Heart right ventricle (tissue), 16 donors: ENCODE results near the gene RXRB. TPM values are rescaled to one million over a fixed set of nuclear protein-coding genes. Genes with fewer than 3 reads are reported as not detected.

Experiments used
- ATAC-seq, 8 donors: fragments of 200-7000 bp; cut with Tn5 transposase; one replicate each; pipeline ENCODE4 v1.9.1; 2020; ENCODE audit warnings: mild to moderate bottlenecking in 8 of 8, moderate library complexity in 8 of 8, moderate number of reproducible peaks in 1 of 8
- DNase-seq, 2 donors: peaks; one replicate each; pipeline ENCODE4 v3.0.0-alpha.2; 2020
- H3K27ac ChIP-seq, 10 donors: fragments of 200-600 bp; sonication (generic) in 2 of 10; one replicate each; pipeline versions ENCODE4 v1.5.0 to v1.8.0; 2020 to 2022; ENCODE audit warnings: mild to moderate bottlenecking in 3 of 10
- H3K27me3 ChIP-seq, 7 donors: fragments of 200-600 bp; one replicate each; pipeline ENCODE4 v1.8.0; 2021 to 2022; ENCODE audit warnings: mild to moderate bottlenecking in 2 of 7
- H3K36me3 ChIP-seq, 9 donors: fragments of 200-600 bp; sonication (generic) in 1 of 9; one replicate each; pipeline versions ENCODE4 v1.5.0 to v1.8.0; 2020 to 2022; ENCODE audit warnings: mild to moderate bottlenecking in 2 of 9
- H3K4me1 ChIP-seq, 9 donors: fragments of 200-600 bp; sonication (generic) in 1 of 9; one replicate each; pipeline versions ENCODE4 v1.5.0 to v1.8.0; 2020 to 2022; ENCODE audit warnings: mild to moderate bottlenecking in 4 of 9
- H3K4me3 ChIP-seq, 10 donors: fragments of 200-600 bp; sonication (generic) in 2 of 10; one replicate each; pipeline versions ENCODE4 v1.5.0 to v1.8.0; 2020 to 2022; ENCODE audit warnings: mild to moderate bottlenecking in 7 of 10, moderate library complexity in 2 of 10
- H3K9me3 ChIP-seq, 11 donors: fragments of 200-600 bp in 10 of 11; sonication (generic) in 2 of 11; one replicate each; pipeline versions ENCODE4 v1.5.0 to v1.8.0; 2013 to 2022; ENCODE audit warnings: mild to moderate bottlenecking in 2 of 11, control low read depth in 1 of 11, moderate library complexity in 1 of 11
- CTCF ChIP-seq, 9 donors: fragments of 200-600 bp; sonication (generic) in 2 of 9; IDR thresholded peaks; one replicate each; pipeline versions ENCODE4 v1.5.0 to v1.8.0; 2021 to 2022; ENCODE audit warnings: antibody characterized with exemption in 9 of 9, mild to moderate bottlenecking in 5 of 9, moderate library complexity in 1 of 9
- WGBS, 2 donors: extraction: QIAGEN DNeasy Blood & Tissue Kit; methylation state at CpG; one replicate each; pipeline ENCODE4 v1.1.7; 2013; ENCODE audit warnings: inconsistent platforms in 1 of 2; 5-methylcytosine and 5-hydroxymethylcytosine counted together
- intact Hi-C, 10 donors: fragments of 100-400 bp; cut with DNase I; formaldehyde crosslinking; loops; one replicate each; pipeline versions ENCODE4 v1.11.1 to v1.14.2; 2022
- polyA plus RNA-seq, 2 donors: library from polyadenylated mRNA; stranded (reverse); fragments of 200-250 nt; gene quantifications; one replicate each; pipeline ENCODE4 v1.2.3, GENCODE V29; 2013
- total RNA-seq, 10 donors: library from RNA; stranded (reverse); fragmentation: NEBNext Ultra II Directional in 3 of 10; extraction: Animal tissue kit (Norgen Biotek cat#: 25700) in 3 of 10; gene quantifications; one replicate each; pipeline versions ENCODE4 v1.2.1 to v1.2.4, GENCODE V29; 2021 to 2023
- donor health status: Arrhythmogenic right ventricular cardiomyopathy.
- donor health status: ischemic (EF 13 %, LVEDD 7.1; RV severe dilation, severe dysfunction).
- donor health status: healthy with polysubstance abuse.
- donor health status: DM: no; HTN: yes; CAD: no.
- donor health status: DM: no; HTN: no; CAD: no.
- donor health status: ischemic (EF 25% LVEDD 6.9; RV normal size, moderate dysfunction).
- donor health status: ischemic (EF 25% LVEDD 5.7; RV mildly dilated, moderate dysfunction).
- donor health status: healthy.
- donor health status: DM: yes; HTN: yes; CAD: no.
- donor health status: Ischemic cardiomyopathy.
- donor health status: ischemic (EF 35%, LVEDD 5.7; RV mildly dilated, moderate dysfunction).
- donor health status: nonischemic (EF 11% LVEDD 7.7; RV severe dilation, severe dysfunction).
- donor health status: DM: yes; HTN: yes; CAD: no.
- donor health status: PGD.
- donor health status: ischemic (EF 29% LVEDD 5.4; RV normal size, mild dysfunction).
- donor health status: nonischemic (EF 23%, LVEDD 6.1; RV moderate dilation, normal function).

Gene RXRB
- total and polyA plus RNA-seq, 12 donors: 22.2 to 40.7 (median 33.2) TPM

- WGBS, 2 donors: 68 to 72% methylated on average over 3 of the region's 3 CpGs
- DNase-seq (no peak), ATAC-seq (no peak)
- intact Hi-C loops: loop anchor here in 1 of 10 donors (5.0 kb wide), 1 partner anchor 215 kb away; no protein-coding TSS in a partner anchor
- TF ChIP-seq CTCF (IDR thresholded peaks at IDR 0.05): no peak
- H3K27ac ChIP-seq: no peak overlapping the region
- H3K36me3 ChIP-seq: no peaks in the 10 kb centered on the region
- H3K4me3 ChIP-seq: no peak overlapping the region
- peaks cover 0 to 18% (median 12%) of the 10 kb centered on the region in 9 donors for H3K4me1 ChIP-seq
- H3K27me3 ChIP-seq: peaks cover 0 to 32% (median 11%) of the 10 kb centered on the region in 7 donors
- no peaks in the 10 kb centered on the region for H3K9me3 ChIP-seq
Observed at GRCh38 chr6:33217681-33218080, 17.2 kb upstream of the RXRB start.

- no peak for ATAC-seq
- intact Hi-C loops: loop anchor here in 1 of 10 donors (5.0 kb wide), 1 partner anchor 215 kb away; no protein-coding TSS in a partner anchor
- H3K27me3 ChIP-seq: peaks cover 0 to 30% (median 11%) of the 10 kb centered on the region in 7 donors
- no peak overlapping the region for H3K4me3 ChIP-seq
- no peak for TF ChIP-seq CTCF (IDR thresholded peaks at IDR 0.05)
- no peaks in the 10 kb centered on the region for H3K9me3 ChIP-seq
- DNase-seq: no peak
- peaks cover 0 to 22% (median 14%) of the 10 kb centered on the region in 9 donors for H3K4me1 ChIP-seq
- 89% methylated on average over 6 of the region's 6 CpGs for WGBS, 2 donors
- H3K36me3 ChIP-seq: peaks cover 0 to under 1% (median 0%) of the 10 kb centered on the region in 9 donors
- H3K27ac ChIP-seq: no peak overlapping the region
Observed at GRCh38 chr6:33217246-33217645, 16.8 kb upstream of the RXRB start.

GRCh38 chr6:33216117-33216649 lies 15.7 kb upstream of the RXRB start:
- no peaks in the 10 kb centered on the region for H3K9me3 ChIP-seq
- intact Hi-C loops: loop anchor here in 1 of 10 donors (5.0 kb wide), 1 partner anchor 214 kb away; no protein-coding TSS in a partner anchor
- DNase-seq (no peak), ATAC-seq (no peak)
- peaks cover 0 to 11% (median 0%) of the 10 kb centered on the region in 9 donors for H3K36me3 ChIP-seq
- H3K4me3 ChIP-seq: no peak overlapping the region
- peaks cover 0 to 21% (median 10%) of the 10 kb centered on the region in 7 donors for H3K27me3 ChIP-seq
- H3K27ac ChIP-seq: no peak overlapping the region
- no peak for TF ChIP-seq CTCF (IDR thresholded peaks at IDR 0.05)
- peaks cover 0 to 26% (median 14%) of the 10 kb centered on the region in 9 donors for H3K4me1 ChIP-seq
- 88 to 91% methylated on average over 4 of the region's 4 CpGs for WGBS, 2 donors

GRCh38 chr6:33215271-33216116 lies 15.0 kb upstream of the RXRB start:
- no peak for TF ChIP-seq CTCF (IDR thresholded peaks at IDR 0.05)
- H3K4me3 ChIP-seq: no peak overlapping the region
- intact Hi-C loops: loop anchor here in 1 of 10 donors (5.0 kb wide), 1 partner anchor 213 kb away; no protein-coding TSS in a partner anchor
- ATAC-seq: no peak
- peaks cover 0 to 26% (median 14%) of the 10 kb centered on the region in 9 donors for H3K4me1 ChIP-seq
- H3K9me3 ChIP-seq: no peaks in the 10 kb centered on the region
- H3K27me3 ChIP-seq: peaks cover 0 to 16% (median 6%) of the 10 kb centered on the region in 7 donors
- H3K27ac ChIP-seq: no peak overlapping the region
- WGBS, 2 donors: 76 to 82% methylated on average over 9 of the region's 9 CpGs
- DNase-seq: no peak
- H3K36me3 ChIP-seq: peaks cover 0 to 18% (median 0%) of the 10 kb centered on the region in 9 donors
